B cell (primary cell): ENCODE results near the gene STAB1.

ENCODE experiments used
- CTCF ChIP-seq: fragments of 200-600 bp; IDR thresholded peaks from one replicate; pipeline ENCODE4 v1.8.0; 2022; ENCODE audit warnings: antibody characterized with exemption, mild to moderate bottlenecking
- EZH2 ChIP-seq: IDR thresholded peaks from 2 replicates; pipeline ENCODE4 v1.6.1; 2012; ENCODE audit warnings: borderline replicate concordance, low read depth, mild to moderate bottlenecking, moderate library complexity, low read length; ENCODE audit not compliant: insufficient read depth, poor library complexity, severe bottlenecking

GRCh38 chr3:52572221-52572620 lies 77.1 kb downstream of the STAB1 start:
- TF ChIP-seq CTCF (no peak), EZH2 (no peak)
